Ovary (tissue), 9 donors: ENCODE measurements around the gene GRAMD4. TPM values are rescaled to one million over a fixed set of nuclear protein-coding genes. Genes with fewer than 3 reads are reported as not detected.

Source experiments
- DNase-seq, 5 donors: peaks; one replicate each; pipeline ENCODE4 v3.0.0-alpha.2; 2019 to 2020
- H3K27ac ChIP-seq, 2 donors: fragments of 200-600 bp; one replicate each; pipeline versions ENCODE4 v1.5.1 to v1.8.0; 2019 to 2022
- H3K27me3 ChIP-seq: fragments of 200-600 bp; one replicate; pipeline ENCODE4 v1.8.0; 2022
- H3K36me3 ChIP-seq: fragments of 200-600 bp; sonication (generic); one replicate; pipeline ENCODE4 v1.5.1; 2019
- H3K4me1 ChIP-seq: one replicate; pipeline ENCODE4 v1.8.1; 2013; ENCODE audit warnings: mild to moderate bottlenecking, moderate library complexity; ENCODE audit not compliant: insufficient read depth
- H3K4me3 ChIP-seq: fragments of 200-600 bp; sonication (generic); one replicate; pipeline ENCODE4 v1.5.1; 2017
- H3K9me3 ChIP-seq, 2 donors: fragments of 200-600 bp in 1 of 2; sonication (generic) in 1 of 2; one replicate each; pipeline versions ENCODE4 v1.5.1 to v1.8.1; 2013 to 2019; ENCODE audit warnings: mild to moderate bottlenecking in 1 of 2, moderate library complexity in 1 of 2
- EP300 ChIP-seq: sonication (generic); formaldehyde crosslinking; IDR thresholded peaks from one replicate; pipeline ENCODE4 v1.6.1; 2017; ENCODE audit warnings: antibody characterized with exemption
- POLR2A ChIP-seq: fragments of 450-650 bp; IDR thresholded peaks from one replicate; pipeline ENCODE4 v1.6.1; 2017; ENCODE audit warnings: antibody characterized with exemption, mild to moderate bottlenecking, moderate library complexity
- WGBS, 3 donors: extraction: QIAGEN DNeasy Blood & Tissue Kit in 1 of 3; methylation state at CpG; one replicate each; pipeline versions ENCODE4 v1.1.5 to v1.1.7; 2013 to 2017; 5-methylcytosine and 5-hydroxymethylcytosine counted together
- intact Hi-C, 4 donors: fragments of 100-400 bp; cut with DNase I; formaldehyde crosslinking; loops; one replicate each; pipeline versions ENCODE4 v1.11.0 to v1.15.1; 2022 to 2023
- polyA plus RNA-seq, 2 donors: library from polyadenylated mRNA; stranded (reverse); fragments of 200-250 nt in 1 of 2; fragments of 350-450 nt in 1 of 2; fragmentation: Illumina TruSeq in 1 of 2; extraction: RNeasy Lipid Tissue Mini Kit (QIAGEN cat#74804) in 1 of 2; gene quantifications; one replicate each; pipeline ENCODE4 v1.2.3, GENCODE V29; 2013 to 2014
- total RNA-seq, 7 donors: library from RNA; depleted of rRNA in 2 of 7; stranded (reverse); fragments of >200 nt in 2 of 7; fragmentation: NEBNext Ultra II Directional in 3 of 7; extraction: Animal tissue kit (Norgen Biotek cat#: 25700) in 3 of 7; gene quantifications; one replicate each; pipeline versions ENCODE4 v1.1.0 to v1.2.4, GENCODE V29; 2016 to 2023
- TF ChIP-seq, protein P1 (sequence below), 3 donors: fragments of 450-650 bp in 2 of 3; fragments of 200-600 bp in 1 of 3; IDR thresholded peaks; one replicate each; pipeline versions ENCODE4 v1.5.1 to v1.8.0; 2016 to 2022; ENCODE audit warnings: antibody characterized with exemption in 3 of 3, mild to moderate bottlenecking in 1 of 3
- donor health status: DM: no; HTN: no; CAD: no; lungs with moderate emphysema.
- donor health status: DM: no; HTN: no; CAD: no.
- donor health status: Bipolar disorder and iron deficiency.
- donor health status: DM: yes; HTN: yes; CAD: no.
- donor health status: DM: no; HTN: no; CAD: no.
- donor health status: DM: yes; HTN: yes; CAD: no.

GRAMD4 gene
- total and polyA plus RNA-seq, 9 donors: 6.2 to 40.4 (median 27.8) TPM

DNA sequence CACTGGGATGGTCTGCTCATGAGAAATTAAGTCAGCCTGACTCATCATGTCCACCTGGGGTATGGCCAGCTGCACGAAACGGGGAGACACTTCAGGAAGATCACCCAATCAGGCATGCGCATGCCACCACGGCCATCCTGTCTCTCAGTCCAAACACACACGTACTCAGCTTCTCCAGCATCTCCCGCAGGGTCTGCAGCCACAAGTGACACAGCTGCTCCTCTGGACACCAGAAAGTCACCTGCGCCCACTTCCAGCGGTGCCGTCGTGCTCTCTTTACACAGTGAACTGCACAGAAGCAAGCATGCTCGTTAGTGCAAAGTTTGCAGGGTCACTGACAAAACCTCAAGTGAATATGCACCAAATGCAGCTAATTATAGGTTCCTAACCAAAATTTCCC lies 99.7 kb downstream of the GRAMD4 start:
- DNase-seq: no peak
- no peak overlapping the region for H3K4me3 ChIP-seq
- no peaks in the 10 kb centered on the region for H3K36me3 ChIP-seq
- no peaks in the 10 kb centered on the region for H3K27me3 ChIP-seq
- H3K9me3 ChIP-seq: no peaks in the 10 kb centered on the region
- 88 to 92% (median 90%) methylated on average over 11 of the region's 11 CpGs for WGBS, 3 donors
- intact Hi-C loops: no loop called here
- TF ChIP-seq POLR2A (no peak), EP300 (no peak)
- TF ChIP-seq, protein P1, sequence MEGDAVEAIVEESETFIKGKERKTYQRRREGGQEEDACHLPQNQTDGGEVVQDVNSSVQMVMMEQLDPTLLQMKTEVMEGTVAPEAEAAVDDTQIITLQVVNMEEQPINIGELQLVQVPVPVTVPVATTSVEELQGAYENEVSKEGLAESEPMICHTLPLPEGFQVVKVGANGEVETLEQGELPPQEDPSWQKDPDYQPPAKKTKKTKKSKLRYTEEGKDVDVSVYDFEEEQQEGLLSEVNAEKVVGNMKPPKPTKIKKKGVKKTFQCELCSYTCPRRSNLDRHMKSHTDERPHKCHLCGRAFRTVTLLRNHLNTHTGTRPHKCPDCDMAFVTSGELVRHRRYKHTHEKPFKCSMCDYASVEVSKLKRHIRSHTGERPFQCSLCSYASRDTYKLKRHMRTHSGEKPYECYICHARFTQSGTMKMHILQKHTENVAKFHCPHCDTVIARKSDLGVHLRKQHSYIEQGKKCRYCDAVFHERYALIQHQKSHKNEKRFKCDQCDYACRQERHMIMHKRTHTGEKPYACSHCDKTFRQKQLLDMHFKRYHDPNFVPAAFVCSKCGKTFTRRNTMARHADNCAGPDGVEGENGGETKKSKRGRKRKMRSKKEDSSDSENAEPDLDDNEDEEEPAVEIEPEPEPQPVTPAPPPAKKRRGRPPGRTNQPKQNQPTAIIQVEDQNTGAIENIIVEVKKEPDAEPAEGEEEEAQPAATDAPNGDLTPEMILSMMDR (IDR thresholded peaks at IDR 0.05): no peak
- H3K27ac ChIP-seq: no peak overlapping the region
- no peaks in the 10 kb centered on the region for H3K4me1 ChIP-seq

DNA sequence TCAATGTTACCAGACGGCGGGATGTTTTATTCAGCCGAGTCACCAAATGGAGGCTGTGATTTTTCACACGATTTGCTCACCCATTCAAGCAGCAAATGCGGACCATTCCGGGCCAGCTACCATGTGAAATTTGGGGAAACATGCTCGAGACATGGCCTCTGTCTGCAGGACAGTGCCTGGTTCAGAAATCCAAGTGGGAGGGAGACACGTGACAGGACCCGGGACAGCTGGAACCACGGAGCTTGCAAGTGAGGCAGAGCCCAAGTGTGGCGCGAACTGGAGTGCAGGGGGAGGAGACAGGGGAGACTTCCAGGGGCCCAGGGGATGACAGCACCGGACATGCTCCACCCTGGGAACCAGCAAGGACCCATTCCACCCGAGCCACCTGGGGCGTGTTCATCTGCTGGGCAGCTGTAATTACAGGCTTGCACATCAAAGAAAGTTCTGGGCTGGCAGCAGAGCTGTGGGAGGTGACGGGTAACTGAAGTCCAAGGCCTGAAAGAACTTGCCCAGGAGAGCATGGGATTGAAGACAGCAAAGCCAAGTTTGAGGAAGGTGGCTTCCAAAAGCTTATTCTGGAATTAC lies 101.4 kb downstream of the GRAMD4 start:
- no peaks in the 10 kb centered on the region for H3K36me3 ChIP-seq

DNA sequence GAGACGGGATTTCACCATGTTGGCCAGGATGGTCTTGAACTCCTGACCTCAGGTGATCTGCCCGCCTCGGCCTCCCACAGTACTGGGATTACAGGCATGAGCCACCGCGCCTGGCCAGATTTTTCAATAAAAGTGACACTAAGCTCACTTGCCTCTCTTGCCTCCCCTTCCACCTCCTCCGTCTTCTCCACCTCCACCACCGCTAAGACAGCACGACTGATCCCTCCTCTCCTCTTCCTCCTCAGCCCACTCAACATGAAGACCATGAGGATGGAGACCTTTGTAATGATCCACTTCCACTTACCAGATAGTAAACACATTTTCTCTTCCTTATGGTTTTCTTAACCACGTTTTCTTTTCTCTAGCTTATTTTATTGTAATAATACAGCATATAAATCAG lies 103.7 kb downstream of the GRAMD4 start:
- intact Hi-C loops: no loop called here
- Histone ChIP-seq H3K27ac (no peak overlapping the region), H3K4me3 (no peak overlapping the region), H3K4me1 (peaks cover 4% of the 10 kb centered on the region), H3K36me3 (no peaks in the 10 kb centered on the region), H3K27me3 (no peaks in the 10 kb centered on the region), H3K9me3 (no peaks in the 10 kb centered on the region)
- DNase-seq: no peak
- 91 to 95% (median 92%) methylated on average over 9 of the region's 9 CpGs for WGBS, 3 donors
- TF ChIP-seq POLR2A: no peak
- TF ChIP-seq, protein P1 (IDR thresholded peaks at IDR 0.05): no peak
- TF ChIP-seq EP300: no peak

More for the DNA sequence above, 101.4 kb downstream of the GRAMD4 start:
- TF ChIP-seq, protein P1 (IDR thresholded peaks at IDR 0.05): no peak
- no peak for TF ChIP-seq POLR2A
- TF ChIP-seq EP300: no peak
- intact Hi-C loops: no loop called here
- Histone ChIP-seq H3K9me3 (no peaks in the 10 kb centered on the region), H3K4me1 (peaks cover 4% of the 10 kb centered on the region), H3K27ac (no peak overlapping the region), H3K27me3 (no peaks in the 10 kb centered on the region), H3K4me3 (no peak overlapping the region)
- no peak for DNase-seq
- WGBS, 3 donors: 78 to 80% (median 79%) methylated on average over 16 of the region's 16 CpGs

DNA sequence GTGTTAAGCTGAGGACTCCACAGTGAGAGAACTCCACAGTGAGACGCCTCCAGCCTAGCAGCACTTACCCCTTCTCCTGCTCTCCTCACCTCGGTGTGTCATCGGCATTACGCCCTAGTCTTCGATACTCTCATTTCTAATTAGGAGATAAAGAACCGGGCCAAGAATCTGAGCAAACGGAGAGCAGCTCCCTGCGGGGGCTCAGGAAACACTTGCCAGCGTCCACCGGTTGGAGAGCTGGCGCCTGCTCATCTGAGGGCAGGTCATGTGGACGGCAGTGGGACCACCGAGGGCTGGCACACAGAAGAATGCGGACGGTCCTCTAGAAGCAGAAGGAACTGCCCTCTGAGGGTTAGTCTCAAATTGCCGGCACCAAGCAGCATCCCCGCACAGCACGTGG lies 104.9 kb downstream of the GRAMD4 start:
- Histone ChIP-seq H3K36me3 (no peaks in the 10 kb centered on the region), H3K4me1 (peaks cover 4% of the 10 kb centered on the region), H3K4me3 (no peak overlapping the region), H3K27me3 (no peaks in the 10 kb centered on the region), H3K27ac (no peak overlapping the region), H3K9me3 (no peaks in the 10 kb centered on the region)
- intact Hi-C loops: no loop called here
- WGBS, 3 donors: 86 to 89% (median 89%) methylated on average over 18 of the region's 18 CpGs
- no peak for TF ChIP-seq POLR2A
- TF ChIP-seq, protein P1 (IDR thresholded peaks at IDR 0.05): no peak
- TF ChIP-seq EP300: no peak
- DNase-seq: no peak
